Osteoblast (primary cell): ENCODE measurements around the gene MYH3. TPM values are rescaled to one million over a fixed set of nuclear protein-coding genes. Genes with fewer than 3 reads are reported as not detected.

Experiments
- DNase-seq: peaks from one replicate; pipeline ENCODE4 v3.0.0; 2011; ENCODE audit warnings: low spot score, mixed read lengths; ENCODE audit not compliant: insufficient read length; ENCODE audit errors: missing footprints
- H2AFZ ChIP-seq: 2 replicates; pipeline ENCODE4 v1.6.0; 2011; ENCODE audit warnings: mild to moderate bottlenecking, low read length
- H3K27ac ChIP-seq: 2 replicates; pipeline ENCODE4 v1.5.1; 2011; ENCODE audit warnings: mild to moderate bottlenecking, low read depth, low read length, moderate library complexity
- H3K27me3 ChIP-seq: 2 replicates; pipeline ENCODE4 v1.6.0; 2012; ENCODE audit warnings: mild to moderate bottlenecking, control low read depth, inconsistent platforms, low read length, moderate library complexity; ENCODE audit not compliant: insufficient read depth
- H3K36me3 ChIP-seq: 2 replicates; pipeline ENCODE4 v1.5.1; 2011; ENCODE audit warnings: mild to moderate bottlenecking, low read length, control low read depth, moderate library complexity; ENCODE audit not compliant: insufficient read depth
- H3K4me1 ChIP-seq: 2 replicates; pipeline ENCODE4 v1.5.1; 2011; ENCODE audit warnings: mild to moderate bottlenecking, low read length, control low read depth, moderate library complexity; ENCODE audit not compliant: insufficient read depth
- H3K4me2 ChIP-seq: 2 replicates; pipeline ENCODE4 v1.6.0; 2011; ENCODE audit warnings: mild to moderate bottlenecking, low read length; ENCODE audit not compliant: insufficient read depth
- H3K4me3 ChIP-seq: fragments of 200-600 bp; sonication (generic); 3 replicates; pipeline ENCODE4 v1.5.1; 2012; ENCODE audit warnings: mild to moderate bottlenecking, low read length, inconsistent platforms; ENCODE audit not compliant: insufficient read depth
- H3K79me2 ChIP-seq: 2 replicates; pipeline ENCODE4 v1.6.0; 2012; ENCODE audit warnings: mild to moderate bottlenecking, low read length, control low read depth, inconsistent platforms; ENCODE audit not compliant: insufficient read depth
- H3K9me3 ChIP-seq: 2 replicates; pipeline ENCODE4 v1.5.1; 2011; ENCODE audit warnings: low read depth, low read length, control low read depth
- H4K20me1 ChIP-seq: 2 replicates; pipeline ENCODE4 v1.6.0; 2012; ENCODE audit warnings: mild to moderate bottlenecking, low read length, control low read depth; ENCODE audit not compliant: insufficient read depth
- CTCF ChIP-seq: IDR thresholded peaks from 2 replicates; pipeline ENCODE4 v1.5.1; 2011; ENCODE audit warnings: mild to moderate bottlenecking, low read depth, low read length, moderate library complexity; ENCODE audit errors: extremely low read depth
- total RNA-seq: library from RNA; depleted of rRNA; stranded (reverse); fragments of >200 nt; gene quantifications from 2 replicates; pipeline ENCODE4 v1.2.3, GENCODE V29; 2012

Gene MYH3
- total RNA-seq, 1 donor, result 1.8 TPM

- no peaks in the 10 kb centered on the region for H3K4me1 ChIP-seq
- DNase-seq, result no peak
- no peaks in the 10 kb centered on the region for H3K36me3 ChIP-seq
- no peak overlapping the region for H3K27ac ChIP-seq
- H4K20me1 ChIP-seq, result no peaks in the 10 kb centered on the region
- no peaks in the 10 kb centered on the region for H3K9me3 ChIP-seq
- H3K27me3 ChIP-seq, result no peaks in the 10 kb centered on the region
- H3K4me3 ChIP-seq, result no peak overlapping the region
- no peak for TF ChIP-seq CTCF
- H3K4me2 ChIP-seq, result no peak overlapping the region
- no peaks in the 10 kb centered on the region for H3K79me2 ChIP-seq
- no peak overlapping the region for H2AFZ ChIP-seq
These were observed 58.5 kb downstream of the MYH3 start for GRCh38 chr17:10598621-10599020.

- Histone ChIP-seq H3K4me3 (no peak overlapping the region), H3K27me3 (no peaks in the 10 kb centered on the region), H3K4me1 (no peaks in the 10 kb centered on the region), H3K9me3 (no peaks in the 10 kb centered on the region), H3K27ac (no peak overlapping the region), H3K4me2 (no peak overlapping the region), H2AFZ (no peak overlapping the region), H4K20me1 (no peaks in the 10 kb centered on the region), H3K36me3 (no peaks in the 10 kb centered on the region), H3K79me2 (no peaks in the 10 kb centered on the region)
- DNase-seq, result peak; percentile 3
- no peak for TF ChIP-seq CTCF
These were observed 67.5 kb downstream of the MYH3 start for GRCh38 chr17:10589553-10590145.

GRCh38 chr17:10585529-10585928, 71.6 kb downstream of the MYH3 start:
- no peak overlapping the region for H3K4me2 ChIP-seq
- H3K27me3 ChIP-seq, result no peaks in the 10 kb centered on the region
- no peak for TF ChIP-seq CTCF
- H3K9me3 ChIP-seq, result no peaks in the 10 kb centered on the region
- H2AFZ ChIP-seq, result no peak overlapping the region
- H3K36me3 ChIP-seq, result no peaks in the 10 kb centered on the region
- no peaks in the 10 kb centered on the region for H4K20me1 ChIP-seq
- H3K4me1 ChIP-seq, result no peaks in the 10 kb centered on the region
- no peak overlapping the region for H3K4me3 ChIP-seq
- no peak for DNase-seq
- no peak overlapping the region for H3K27ac ChIP-seq
- H3K79me2 ChIP-seq, result no peaks in the 10 kb centered on the region

- no peaks in the 10 kb centered on the region for H3K4me1 ChIP-seq
- H4K20me1 ChIP-seq, result no peaks in the 10 kb centered on the region
- no peak overlapping the region for H3K4me2 ChIP-seq
- TF ChIP-seq CTCF, result no peak
- H2AFZ ChIP-seq, result no peak overlapping the region
- H3K79me2 ChIP-seq, result no peaks in the 10 kb centered on the region
- no peak overlapping the region for H3K4me3 ChIP-seq
- H3K27ac ChIP-seq, result no peak overlapping the region
- DNase-seq, result peak; percentile 4
- no peaks in the 10 kb centered on the region for H3K36me3 ChIP-seq
- no peaks in the 10 kb centered on the region for H3K9me3 ChIP-seq
- H3K27me3 ChIP-seq, result no peaks in the 10 kb centered on the region
These were observed 73.3 kb downstream of the MYH3 start for GRCh38 chr17:10583834-10584233.
